K562 (cell line): ENCODE measurements around the gene IRAG1. TPM values are rescaled to one million over a fixed set of nuclear protein-coding genes. Genes with fewer than 3 reads are reported as not detected.
A peak's percentile ranks its signal among the peaks of the same experiment; 100 is the strongest.

ENCODE experiments used
- ARNT ChIP-seq, 2 experiments: fragments of 450-650 bp; IDR thresholded peaks; 2 replicates each; pipeline ENCODE4 v1.6.1; 2016; ENCODE audit warnings: mild to moderate bottlenecking in 1 of 2
- BMI1 ChIP-seq: fragments of 150-350 bp; IDR thresholded peaks from 2 replicates; pipeline ENCODE4 v1.6.1; 2014; ENCODE audit warnings: low read length
- ELF4 ChIP-seq: fragments of 450-650 bp; formaldehyde crosslinking; IDR thresholded peaks from 2 replicates; pipeline ENCODE4 v1.4.0; 2022; ENCODE audit warnings: missing genetic modification characterization
- HMGXB4 ChIP-seq: sonication (generic); formaldehyde crosslinking; IDR thresholded peaks from 2 replicates; pipeline ENCODE4 v1.8.1; 2023; ENCODE audit warnings: mild to moderate bottlenecking, missing genetic modification reagents
- HNRNPL ChIP-seq: fragments of 200-400 bp; formaldehyde crosslinking; IDR thresholded peaks from 2 replicates; pipeline ENCODE4 v1.6.1; 2017; ENCODE audit warnings: low read depth, mild to moderate bottlenecking, low read length
- MAZ ChIP-seq, 2 experiments: fragments of 450-650 bp in 1 of 2; sonication (generic) in 1 of 2; formaldehyde crosslinking; IDR thresholded peaks in 1 of 2; conservative IDR thresholded peaks in 1 of 2; 2 replicates each; pipeline versions ENCODE4 v1.4.0 to v1.5.0; 2020; ENCODE audit warnings: mild to moderate bottlenecking in 1 of 2, missing genetic modification reagents in 1 of 2
- MED1 ChIP-seq: sonication (generic); formaldehyde crosslinking; IDR thresholded peaks from 2 replicates; pipeline ENCODE4 v1.8.1; 2023; ENCODE audit warnings: missing genetic modification reagents, borderline replicate concordance
- NR3C1 ChIP-seq: sonication (generic); formaldehyde crosslinking; IDR thresholded peaks from 2 replicates; pipeline ENCODE4 v1.8.1; 2022; ENCODE audit warnings: missing genetic modification reagents
- RFX7 ChIP-seq: fragments of 250-450 bp; sonication (Bioruptor Pico); IDR thresholded peaks from 2 replicates; pipeline ENCODE4 v1.5.1; 2021; ENCODE audit warnings: mild to moderate bottlenecking
- SMC3 ChIP-seq: conservative IDR thresholded peaks from 2 replicates; pipeline ENCODE4 v1.6.1; 2011; ENCODE audit warnings: low read depth, low read length, improper control_type of control experiment; ENCODE audit not compliant: insufficient read depth
- TEAD1 ChIP-seq, 2 experiments: fragments of 450-650 bp in 1 of 2; sonication (generic) in 1 of 2; formaldehyde crosslinking; IDR thresholded peaks; 2 replicates each; pipeline versions ENCODE4 v1.4.0 to v1.8.0; 2020 to 2022; ENCODE audit warnings: mild to moderate bottlenecking in 2 of 2, missing genetic modification reagents in 1 of 2
- XRCC5 ChIP-seq: fragments of 200-400 bp; formaldehyde crosslinking; IDR thresholded peaks from 2 replicates; pipeline ENCODE4 v1.6.1; 2017; ENCODE audit warnings: low read depth, mild to moderate bottlenecking, low read length
- ZBTB49 ChIP-seq: sonication (generic); formaldehyde crosslinking; IDR thresholded peaks from 2 replicates; pipeline ENCODE4 v1.8.0; 2022; ENCODE audit warnings: missing genetic modification reagents, mild to moderate bottlenecking, borderline replicate concordance
- ZNF217 ChIP-seq: sonication (generic); formaldehyde crosslinking; IDR thresholded peaks from 2 replicates; pipeline ENCODE4 v1.8.0; 2022; ENCODE audit warnings: mild to moderate bottlenecking, missing genetic modification reagents
- ZNF253 ChIP-seq: fragments of 250-450 bp; sonication (Bioruptor Pico); conservative IDR thresholded peaks from 2 replicates; pipeline ENCODE4 v1.6.1; 2021; ENCODE audit warnings: mild to moderate bottlenecking
- ZNF609 ChIP-seq: sonication (generic); formaldehyde crosslinking; IDR thresholded peaks from 2 replicates; pipeline ENCODE4 v1.8.1; 2023; ENCODE audit warnings: missing genetic modification reagents, mild to moderate bottlenecking, borderline replicate concordance
- polyA plus RNA-seq, 8 experiments: library from polyadenylated mRNA; depleted of rRNA in 4 of 8; stranded (reverse) in 5 of 8; unstranded in 3 of 8; fragments of >200 nt; fragmentation: Nextera tagmentation in 2 of 8; fragmentation: Illumina TruSeq in 1 of 8; extraction: Ambion mirVana in 2 of 8; extraction: Trizol in 1 of 8; gene quantifications; 2 replicates each; pipeline versions ENCODE4 v1.2.1 to v1.2.3, GENCODE V29; 2011 to 2014; ENCODE audit warnings: inconsistent platforms in 1 of 8, missing spikeins in 1 of 8
- total RNA-seq, 7 experiments: library from RNA; depleted of rRNA in 6 of 7; stranded (reverse); fragments of >200 nt in 6 of 7; fragmentation: Illumina TruSeq in 2 of 7; extraction: Trizol in 2 of 7; gene quantifications; 2 replicates each; pipeline versions ENCODE4 v1.2.1 to v1.2.3, GENCODE V29; 2011 to 2021; ENCODE audit warnings: low replicate concordance in 1 of 7

Gene IRAG1
- total and polyA plus RNA-seq, 9 of the 15 experiments (the other 6 are each of a cell fraction or from before 2014, with no cell fraction given): 0.01 to 0.22 (median 0.09) TPM; not detected in 1

- TF ChIP-seq HMGXB4 (CRISPR knock-in tag) (no peak), ELF4 (CRISPR knock-in tag) (no peak), ZNF217 (CRISPR knock-in tag) (no peak), HNRNPL (no peak), XRCC5 (0 out of 2 replicates have a peak, but pooled peaks have one; percentile 51), RFX7 (CRISPR knock-in tag) (no peak), ZBTB49 (CRISPR knock-in tag) (no peak), ARNT (IDR thresholded peaks at IDR 0.05) (0 out of 4 replicates have a peak, but pooled peaks of 1 of the 2 experiments have one; percentile 42), NR3C1 (no peak), MAZ (CRISPR knock-in tag; conservative IDR thresholded peaks at IDR 0.05 in 1 of 2, IDR thresholded peaks at IDR 0.05 in 1 of 2) (peak in 1 of 2 experiments; percentile 35; a peak in 1 of 4 replicates), BMI1 (no peak), ZNF253 (CRISPR knock-in tag) (no peak), MED1 (CRISPR knock-in tag) (no peak), TEAD1 (CRISPR knock-in tag; IDR thresholded peaks at IDR 0.05) (no peak), SMC3 (peak; percentile 52), ZNF609 (CRISPR knock-in tag) (no peak)
Observed at GRCh38 chr11:10653946-10654810, 39.4 kb downstream of the IRAG1 start (continued).
